WTC11 (cell line): ENCODE data around the gene SULT1A2. TPM values are rescaled to one million over a fixed set of nuclear protein-coding genes. Genes with fewer than 3 reads are reported as not detected.

ENCODE experiments used
- ATAC-seq: fragments of 200-7000 bp; cut with Tn5 transposase; 2 replicates; pipeline ENCODE4 v1.10.0; 2021; ENCODE audit warnings: mild to moderate bottlenecking, moderate library complexity
- CTCF ChIA-PET: fragments of 300-600 bp; sonication (Branson Sonifier 250); formaldehyde crosslinking; loops from one replicate; lab custom pipeline; 2021; ENCODE audit warnings: antibody characterized with exemption; lab: Charles Lee
- POLR2A ChIA-PET: fragments of 350-600 bp; sonication (Branson Sonifier 250); formaldehyde crosslinking; loops from one replicate; lab custom pipeline; 2021; ENCODE audit warnings: antibody characterized with exemption; lab: Charles Lee
- DNase-seq: peaks from one replicate; pipeline ENCODE4 v3.0.0; 2021; ENCODE audit warnings: low spot score
- H3K27ac Mint-ChIP-seq: 2 replicates; pipeline ENCODE4 v1.8.0; 2021; ENCODE audit warnings: mixed read lengths
- H3K27me3 Mint-ChIP-seq: 2 replicates; pipeline ENCODE4 v1.8.0; 2021; ENCODE audit warnings: low read depth, mild to moderate bottlenecking, moderate library complexity, mixed read lengths
- H3K36me3 Mint-ChIP-seq: 2 replicates; pipeline ENCODE4 v1.8.0; 2021; ENCODE audit warnings: mixed read lengths
- H3K4me1 Mint-ChIP-seq: 2 replicates; pipeline ENCODE4 v1.8.0; 2022; ENCODE audit warnings: mixed read lengths
- H3K4me3 Mint-ChIP-seq: 2 replicates; pipeline ENCODE4 v1.8.0; 2021; ENCODE audit warnings: mild to moderate bottlenecking, moderate library complexity, mixed read lengths
- H3K9me3 Mint-ChIP-seq: 2 replicates; pipeline ENCODE4 v1.8.0; 2021; ENCODE audit warnings: mixed read lengths
- AFF4 ChIP-seq: sonication (generic); formaldehyde crosslinking; IDR thresholded peaks from 2 replicates; pipeline ENCODE4 v1.8.1; 2023; ENCODE audit warnings: mild to moderate bottlenecking, missing genetic modification reagents, borderline replicate concordance
- ARID4B ChIP-seq: sonication (generic); formaldehyde crosslinking; IDR thresholded peaks from 2 replicates; pipeline ENCODE4 v1.8.0; 2023; ENCODE audit warnings: missing genetic modification reagents, mild to moderate bottlenecking, borderline replicate concordance
- ATF3 ChIP-seq: sonication (generic); formaldehyde crosslinking; conservative IDR thresholded peaks from 2 replicates; pipeline ENCODE4 v1.8.1; 2022; ENCODE audit warnings: mild to moderate bottlenecking, missing genetic modification reagents
- CDX4 ChIP-seq: fragments of 250-450 bp; sonication (Bioruptor Pico); IDR thresholded peaks from 2 replicates; pipeline ENCODE4 v1.9.0; 2021; ENCODE audit warnings: moderate library complexity, mild to moderate bottlenecking, inconsistent platforms, borderline replicate concordance
- CREM ChIP-seq: sonication (generic); formaldehyde crosslinking; IDR thresholded peaks from 2 replicates; pipeline ENCODE4 v1.8.1; 2022; ENCODE audit warnings: mild to moderate bottlenecking, missing genetic modification reagents, moderate library complexity
- E2F1 ChIP-seq: sonication (generic); formaldehyde crosslinking; IDR thresholded peaks from 2 replicates; pipeline ENCODE4 v1.8.0; 2022; ENCODE audit warnings: mild to moderate bottlenecking, missing genetic modification reagents
- NR2C2 ChIP-seq: sonication (generic); formaldehyde crosslinking; IDR thresholded peaks from 2 replicates; pipeline ENCODE4 v1.8.0; 2022; ENCODE audit warnings: mild to moderate bottlenecking, missing genetic modification reagents
- PRDM15 ChIP-seq: sonication (generic); formaldehyde crosslinking; IDR thresholded peaks from 2 replicates; pipeline ENCODE4 v1.8.0; 2022; ENCODE audit warnings: missing genetic modification reagents
- SP1 ChIP-seq: sonication (generic); formaldehyde crosslinking; conservative IDR thresholded peaks from 2 replicates; pipeline ENCODE4 v1.8.1; 2022; ENCODE audit warnings: missing genetic modification reagents
- TCF7 ChIP-seq: sonication (generic); formaldehyde crosslinking; IDR thresholded peaks from 2 replicates; pipeline ENCODE4 v1.8.0; 2022; ENCODE audit warnings: mild to moderate bottlenecking, low read depth, missing genetic modification reagents, moderate library complexity
- TEAD1 ChIP-seq: sonication (generic); formaldehyde crosslinking; IDR thresholded peaks from 2 replicates; pipeline ENCODE4 v1.8.0; 2022; ENCODE audit warnings: mild to moderate bottlenecking, missing genetic modification reagents
- ZMAT4 ChIP-seq: fragments of 250-450 bp; sonication (Bioruptor Pico); IDR thresholded peaks from 2 replicates; pipeline ENCODE4 v1.9.0; 2021; ENCODE audit warnings: mild to moderate bottlenecking
- ZNF219 ChIP-seq: sonication (generic); formaldehyde crosslinking; IDR thresholded peaks from 2 replicates; pipeline ENCODE4 v1.8.0; 2023; ENCODE audit warnings: missing genetic modification reagents, mild to moderate bottlenecking, borderline replicate concordance
- total RNA-seq: library from RNA; stranded (reverse); gene quantifications from 3 replicates; pipeline ENCODE4 v1.2.3, GENCODE V29; 2021

The SULT1A2 gene
- total RNA-seq, 1 experiment from 2014 or later = 0.35 TPM

GRCh38 chr16:28589069-28589468 is 7.8 kb downstream of the SULT1A2 start (continued):
- TF ChIP-seq PRDM15 (CRISPR knock-in tag) (no peak), ATF3 (no peak), NR2C2 (CRISPR knock-in tag) (no peak), CDX4 (CRISPR knock-in tag) (no peak), ZNF219 (no peak)

GRCh38 chr16:28587386-28587785 is 9.5 kb downstream of the SULT1A2 start:
- Mint-ChIP-seq H3K4me3 (no peak overlapping the region), H3K27ac (no peak overlapping the region), H3K27me3 (no peaks in the 10 kb centered on the region), H3K9me3 (no peaks in the 10 kb centered on the region), H3K36me3 (peaks cover 15% of the 10 kb centered on the region), H3K4me1 (no peaks in the 10 kb centered on the region)
- POLR2A ChIA-PET = no interaction called here
- no peak for DNase-seq
- ATAC-seq = no peak
- CTCF ChIA-PET = no interaction called here
- TF ChIP-seq ARID4B (no peak), CREM (CRISPR knock-in tag) (no peak), E2F1 (CRISPR knock-in tag) (no peak), TCF7 (CRISPR knock-in tag) (no peak), TEAD1 (CRISPR knock-in tag) (no peak), AFF4 (CRISPR knock-in tag) (no peak), SP1 (CRISPR knock-in tag) (no peak), ZMAT4 (CRISPR knock-in tag) (no peak)
